ENCODE data around the gene SLC16A7. TPM values are rescaled to one million over a fixed set of nuclear protein-coding genes. Genes with fewer than 3 reads are reported as not detected.

Gene SLC16A7
- total and polyA plus RNA-seq, 2 of the 8 experiments (the other 6 are each of a cell fraction or from before 2014, with no cell fraction given), result 0.74 to 4.3 TPM

- no peak for TF ChIP-seq GTF2F1 (IDR thresholded peaks at IDR 0.05; ENCODE audit: borderline replicate concordance, low read depth, low read length)
- no peak for TF ChIP-seq GABPA (IDR thresholded peaks at IDR 0.05; ENCODE audit: borderline replicate concordance, insufficient read depth, low read length)
- no peak for TF ChIP-seq CHD7 (IDR thresholded peaks at IDR 0.05; ENCODE audit: insufficient replicate concordance, low read length)
- TF ChIP-seq CHD1 (IDR thresholded peaks at IDR 0.05; ENCODE audit: low read depth, low read length), result no peak
- TF ChIP-seq KDM4A (IDR thresholded peaks at IDR 0.05; ENCODE audit: low read depth, low read length, severe bottlenecking), result no peak
Measured at GRCh38 chr12:59632408-59632807, 36.6 kb downstream of the SLC16A7 start (continued).

Measured in H1 (cell line).